Gastroesophageal sphincter (tissue), 3 donors: ENCODE measurements around the gene KCNF1.

ENCODE experiments used
- CTCF ChIP-seq, 4 experiments: fragments of 200-600 bp in 2 of 4; fragments of 450-650 bp in 2 of 4; sonication (generic) in 1 of 4; IDR thresholded peaks; one replicate each; pipeline ENCODE4 v1.5.1; 2017 to 2019; ENCODE audit warnings: antibody characterized with exemption in 4 of 4, mild to moderate bottlenecking in 2 of 4, moderate library complexity in 2 of 4
- POLR2A ChIP-seq, 2 donors: fragments of 450-650 bp; IDR thresholded peaks; one replicate each; pipeline ENCODE4 v1.6.1; 2017; ENCODE audit warnings: antibody characterized with exemption in 2 of 2, mild to moderate bottlenecking in 2 of 2, moderate library complexity in 1 of 2

DNA sequence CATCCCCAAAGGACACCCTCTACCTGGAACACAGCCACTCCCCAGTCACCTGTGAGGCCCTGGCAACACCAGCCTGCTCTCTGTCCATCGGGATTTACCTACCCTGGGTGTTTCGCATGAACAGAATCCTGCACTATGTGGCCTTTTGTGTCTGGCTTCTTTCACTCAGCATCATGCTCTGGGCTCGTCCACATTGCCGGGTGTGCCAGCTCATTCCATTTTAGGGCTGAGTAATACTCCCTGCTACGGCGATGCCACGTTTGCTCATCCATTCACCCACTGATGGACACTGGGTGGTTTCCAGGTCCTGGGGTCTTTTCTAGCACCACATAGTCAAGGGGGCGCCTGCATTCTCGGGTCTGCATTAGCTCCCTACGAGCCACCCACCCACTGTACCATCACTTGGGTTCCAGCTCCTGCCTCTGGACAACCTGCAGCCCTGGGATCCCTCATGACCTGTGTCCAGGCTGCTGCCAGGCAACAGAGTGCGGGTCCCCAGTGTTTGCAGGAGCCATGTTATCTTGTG, 22.0 kb downstream of the KCNF1 start:
- TF ChIP-seq CTCF (IDR thresholded peaks at IDR 0.05) (no peak), POLR2A (IDR thresholded peaks at IDR 0.05) (no peak)
